ENCODE results near the gene ZBTB1. TPM values are rescaled to one million over a fixed set of nuclear protein-coding genes. Genes with fewer than 3 reads are reported as not detected.

The ZBTB1 gene
- total and polyA plus RNA-seq, 2 donors: 24.1 to 96.6 TPM

Small RNA genes lying within 50 kb of the gene (small RNA-seq; reads per million reads assigned to genes)
- not detected for gene AL049869.4

Other genes with a start within 250 kb of the ZBTB1 start
- gene ESR2, start 210.4 kb upstream of the ZBTB1 start, total RNA-seq: 1.7 TPM
- gene ESR2, start 210.4 kb upstream of the ZBTB1 start, polyA plus RNA-seq: 1.6 TPM
- gene MTHFD1, start 116.4 kb upstream of the ZBTB1 start, total RNA-seq: 29.4 TPM
- 28.4 TPM for gene MTHFD1, start 116.4 kb upstream of the ZBTB1 start, polyA plus RNA-seq
- 5.6 TPM for gene AKAP5, start 39.3 kb upstream of the ZBTB1 start, total RNA-seq
- gene AKAP5, start 39.3 kb upstream of the ZBTB1 start, polyA plus RNA-seq: 0.35 TPM
- 14.5 TPM for gene ZBTB25, start 932 bp upstream of the ZBTB1 start, total RNA-seq
- 5.9 TPM for gene ZBTB25, start 932 bp upstream of the ZBTB1 start, polyA plus RNA-seq
- gene HSPA2, start 36.0 kb downstream of the ZBTB1 start, total RNA-seq: 50.8 TPM
- gene HSPA2, start 36.0 kb downstream of the ZBTB1 start, polyA plus RNA-seq: 124 TPM
- 1.8 TPM for gene PPP1R36, start 45.2 kb downstream of the ZBTB1 start, total RNA-seq
- gene PPP1R36, start 45.2 kb downstream of the ZBTB1 start, polyA plus RNA-seq: 0.57 TPM
- 30.6 TPM for gene PLEKHG3, start 199.7 kb downstream of the ZBTB1 start, total RNA-seq
- 74.5 TPM for gene PLEKHG3, start 199.7 kb downstream of the ZBTB1 start, polyA plus RNA-seq